IMR-90 (cell line): ENCODE measurements around the gene SNRNP70. TPM values are rescaled to one million over a fixed set of nuclear protein-coding genes. Genes with fewer than 3 reads are reported as not detected.

ENCODE experiments used
- ATAC-seq: fragments of 200-7000 bp; cut with Tn5 transposase; 2 replicates; pipeline ENCODE4 v1.9.1; 2020; ENCODE audit warnings: low read depth, mild to moderate bottlenecking, moderate library complexity
- BruUV-seq: library from RNA; stranded (reverse); fragments of 400-500 nt; replicated peaks from 2 replicates; lab custom pipeline; 2021; lab: Mats Ljungman, UMichigan
- CTCF ChIA-PET: fragments of 300-600 bp; formaldehyde crosslinking; extraction: SDS; loops from one replicate; lab custom pipeline; 2021; ENCODE audit warnings: antibody characterized with exemption; lab: Yijun Ruan, JAX
- POLR2A ChIA-PET: fragments of 300-600 bp; sonication (Branson Sonifier 250); formaldehyde crosslinking; loops from one replicate; lab custom pipeline; 2022; ENCODE audit warnings: antibody characterized with exemption; ENCODE audit not compliant: unreplicated experiment; lab: Charles Lee
- DNase-seq: peaks from one replicate; pipeline ENCODE4 v3.0.0; 2013
- H2AFZ ChIP-seq: replicated peaks from 2 replicates; pipeline ENCODE3; 2013; ENCODE audit warnings: low read length, mild to moderate bottlenecking; ENCODE audit not compliant: poor library complexity
- H2AK5ac ChIP-seq: 2 replicates; pipeline ENCODE4 v1.6.1; 2013; ENCODE audit warnings: low read depth, low read length, inconsistent platforms
- H2AK9ac ChIP-seq: replicated peaks from 2 replicates; pipeline ENCODE3; 2013; ENCODE audit warnings: mild to moderate bottlenecking, low read depth, low read length, moderate library complexity; ENCODE audit not compliant: poor library complexity
- H2BK120ac ChIP-seq: 2 replicates; pipeline ENCODE4 v1.6.1; 2013; ENCODE audit warnings: low read depth, low read length, inconsistent platforms
- H2BK15ac ChIP-seq: 3 replicates; pipeline ENCODE4 v1.6.1; 2013; ENCODE audit warnings: low read depth, low read length, inconsistent platforms
- H2BK20ac ChIP-seq: 2 replicates; pipeline ENCODE4 v1.6.1; 2013; ENCODE audit warnings: low read depth, mild to moderate bottlenecking, inconsistent platforms, low read length, moderate library complexity
- H2BK5ac ChIP-seq: 2 replicates; pipeline ENCODE4 v1.6.1; 2013; ENCODE audit warnings: mild to moderate bottlenecking, low read depth, low read length, inconsistent platforms; ENCODE audit not compliant: poor library complexity, severe bottlenecking
- H3K14ac ChIP-seq: replicated peaks from 2 replicates; pipeline ENCODE4 v1.6.1; 2013; ENCODE audit warnings: low read depth, low read length, inconsistent platforms
- H3K18ac ChIP-seq: 2 replicates; pipeline ENCODE4 v1.6.1; 2013; ENCODE audit warnings: low read depth, low read length, control low read depth
- H3K23ac ChIP-seq: 2 replicates; pipeline ENCODE4 v1.6.1; 2013; ENCODE audit warnings: low read depth, low read length, inconsistent platforms
- H3K27ac ChIP-seq: 2 replicates; pipeline ENCODE4 v1.5.1; 2013; ENCODE audit warnings: mild to moderate bottlenecking, control low read depth, low read length; ENCODE audit not compliant: insufficient read depth
- H3K27me3 ChIP-seq: 2 replicates; pipeline ENCODE4 v1.6.1; 2013; ENCODE audit warnings: low read length; ENCODE audit not compliant: control insufficient read depth, insufficient read depth
- H3K36me3 ChIP-seq: 2 replicates; pipeline ENCODE4 v1.6.1; 2013; ENCODE audit warnings: low read length, mixed read lengths; ENCODE audit not compliant: control insufficient read depth, insufficient read depth
- H3K4ac ChIP-seq: 2 replicates; pipeline ENCODE4 v1.6.1; 2013; ENCODE audit warnings: low read depth, low read length, inconsistent platforms
- H3K4me1 ChIP-seq: 2 replicates; pipeline ENCODE4 v1.6.1; 2013; ENCODE audit warnings: low read length, mixed read lengths; ENCODE audit not compliant: control insufficient read depth, insufficient read depth
- H3K4me2 ChIP-seq: 2 replicates; pipeline ENCODE4 v1.6.1; 2013; ENCODE audit warnings: low read depth, mild to moderate bottlenecking, control low read depth, low read length, moderate library complexity
- H3K4me3 ChIP-seq: 2 replicates; pipeline ENCODE4 v1.5.1; 2013; ENCODE audit warnings: low read depth, mild to moderate bottlenecking, control low read depth, low read length, moderate library complexity; ENCODE audit not compliant: insufficient read depth
- H3K56ac ChIP-seq: 2 replicates; pipeline ENCODE4 v1.6.1; 2013; ENCODE audit warnings: low read length, inconsistent platforms; ENCODE audit not compliant: insufficient read depth; ENCODE audit errors: extremely low read depth
- H3K79me1 ChIP-seq, 2 experiments: 2 replicates each; pipeline ENCODE4 v1.6.1; 2013; ENCODE audit warnings: low read length in 2 of 2, inconsistent platforms in 1 of 2, low read depth in 1 of 2
- H3K9ac ChIP-seq: 2 replicates; pipeline ENCODE4 v1.6.1; 2013; ENCODE audit warnings: low read depth, low read length, control low read depth
- H3K9me1 ChIP-seq: 2 replicates; pipeline ENCODE4 v1.6.1; 2013; ENCODE audit warnings: low read length, inconsistent platforms; ENCODE audit not compliant: insufficient read depth
- H3K9me3 ChIP-seq: 2 replicates; pipeline ENCODE4 v1.6.1; 2013; ENCODE audit warnings: low read length; ENCODE audit not compliant: control insufficient read depth, insufficient read depth
- H4K20me1 ChIP-seq: 2 replicates; pipeline ENCODE4 v1.6.1; 2013; ENCODE audit warnings: low read length, inconsistent platforms; ENCODE audit not compliant: insufficient read depth
- H4K5ac ChIP-seq: 2 replicates; pipeline ENCODE4 v1.6.1; 2013; ENCODE audit warnings: mild to moderate bottlenecking, low read depth, low read length, control low read depth
- H4K8ac ChIP-seq, 2 experiments: 2 replicates each; pipeline ENCODE4 v1.6.1; 2013; ENCODE audit warnings: low read depth in 2 of 2, low read length in 2 of 2, control low read depth in 1 of 2, inconsistent platforms in 1 of 2
- H4K91ac ChIP-seq: 2 replicates; pipeline ENCODE4 v1.6.1; 2013; ENCODE audit warnings: low read depth, low read length, inconsistent platforms; ENCODE audit not compliant: insufficient read depth
- BHLHE40 ChIP-seq: fragments of 150-350 bp; IDR thresholded peaks from 2 replicates; pipeline ENCODE4 v1.6.1; 2016; ENCODE audit warnings: mild to moderate bottlenecking, low read depth, low read length
- ELK1 ChIP-seq: fragments of 150-350 bp; IDR thresholded peaks from 2 replicates; pipeline ENCODE4 v1.6.1; 2016; ENCODE audit warnings: low read depth, mild to moderate bottlenecking, low read length, moderate library complexity, borderline replicate concordance
- MAZ ChIP-seq: IDR thresholded peaks from 2 replicates; pipeline ENCODE4 v1.6.1; 2012; ENCODE audit warnings: low read depth, mild to moderate bottlenecking, low read length, improper control_type of control experiment, moderate library complexity, borderline replicate concordance
- WGBS, 2 experiments: methylation state at CpG; one replicate each; pipeline versions ENCODE4 v1.1.5 to v1.1.7; 2013; ENCODE audit warnings: missing lambda C conversion rate in 2 of 2; ENCODE audit not compliant: insufficient read length in 1 of 2; ENCODE audit errors: extremely low coverage in 2 of 2; 5-methylcytosine and 5-hydroxymethylcytosine counted together
- dilution Hi-C: fragments of 300-500 bp; cut with HindIII; formaldehyde crosslinking; loops from one replicate; pipeline ENCODE4 v1.14.3; 2018; ENCODE audit warnings: low sequenced_read_pairs; ENCODE audit not compliant: unreplicated experiment
- in situ Hi-C: fragments of 300-500 bp; cut with MboI; formaldehyde crosslinking; loops from 3 replicates; pipeline ENCODE4 v1.14.3; 2019; ENCODE audit warnings: low sequenced_read_pairs, inconsistent platforms, mixed read lengths
- intact Hi-C: fragments of 100-400 bp; cut with micrococcal nuclease; formaldehyde crosslinking; loops from 2 replicates; pipeline ENCODE4 v1.10.0; 2022
- polyA plus RNA-seq, 3 experiments: library from polyadenylated mRNA; depleted of rRNA; stranded (reverse); fragments of >200 nt; gene quantifications; 2 replicates each; pipeline ENCODE4 v1.2.3, GENCODE V29; 2012; ENCODE audit warnings: low replicate concordance in 1 of 3
- total RNA-seq: library from RNA; depleted of rRNA; stranded (reverse); fragments of >200 nt; gene quantifications from 2 replicates; pipeline ENCODE4 v1.2.3, GENCODE V29; 2012

The SNRNP70 gene
- total and polyA plus RNA-seq, 2 of the 4 experiments (the other 2 are of a cell fraction): 72.8 to 200 TPM

GRCh38 chr19:49150106-49150943 lies 65.1 kb downstream of the SNRNP70 start:
- peak overlapping the region; percentile 98 for H2AFZ ChIP-seq
- BruUV-seq: no TSS peak
- in situ Hi-C loops: no loop called here
- no peak overlapping the region; the same call in 1 of the 3 replicates for H2BK15ac ChIP-seq
- intact Hi-C loops: no loop called here
- DNase-seq (peak; percentile 65), ATAC-seq (peak; percentile 65)
- H4K20me1 ChIP-seq: no peaks in the 10 kb centered on the region
- TF ChIP-seq MAZ (peak; percentile 79), BHLHE40 (peak; percentile 93), ELK1 (no peak)
- H3K56ac ChIP-seq: peak overlapping the region; percentile 74; the same call in 1 of the 2 replicates
- H3K9ac ChIP-seq: peak overlapping the region; percentile 53
- H3K14ac ChIP-seq: peak overlapping the region; percentile 77
- CTCF ChIA-PET: interaction anchor here (2.0 kb wide), 1 partner anchor 53 kb away, joined by 6 read pairs; no protein-coding TSS in a partner anchor
- no peaks in the 10 kb centered on the region for H3K9me3 ChIP-seq
- H4K5ac ChIP-seq: 0 out of 2 replicates have a peak overlapping the region, but pooled peaks have one; percentile 2
- H3K4me2 ChIP-seq: peak overlapping the region; percentile 91
- H3K4me3 ChIP-seq: peak overlapping the region; percentile 53
- H2AK9ac ChIP-seq: peak overlapping the region; percentile 79
- H3K4me1 ChIP-seq: peaks cover 12% of the 10 kb centered on the region
- no peaks in the 10 kb centered on the region for H3K9me1 ChIP-seq
- peak overlapping the region; percentile 59 for H2BK120ac ChIP-seq
- H3K27me3 ChIP-seq: no peaks in the 10 kb centered on the region; the same call in 1 of the 2 replicates
- peak overlapping the region; percentile 13; the same call in 1 of the 2 replicates for H3K27ac ChIP-seq
- H4K8ac ChIP-seq: peak overlapping the region in 1 of 2 experiments; percentile 70; a peak in 3 of 4 replicates
- peak overlapping the region; percentile 69 for H3K4ac ChIP-seq
- no peaks in the 10 kb centered on the region for H3K36me3 ChIP-seq
- H3K23ac ChIP-seq: peak overlapping the region; percentile 90
- peak overlapping the region; percentile 54; the same call in 1 of the 2 replicates for H4K91ac ChIP-seq
- H3K18ac ChIP-seq: peak overlapping the region; percentile 35; the same call in 1 of the 2 replicates
- dilution Hi-C loops: no loop called here
- H2BK5ac ChIP-seq: no peak overlapping the region
- WGBS, 2 experiments: 0% methylated on average over 11 of the region's 75 CpGs; no CpG with 5 or more reads in 1 of the 2 experiments
- 0 out of 2 replicates have a peak overlapping the region, but pooled peaks have one; percentile 24 for H2AK5ac ChIP-seq
- H2BK20ac ChIP-seq: no peak overlapping the region
- POLR2A ChIA-PET: interaction anchor here (0.6 kb wide), 1 partner anchor 48 kb away, joined by 4 read pairs; no protein-coding TSS in a partner anchor
- 0 out of 4 replicates have a peak, but pooled peaks cover 0 to 7% of the 10 kb centered on the region in 2 experiments for H3K79me1 ChIP-seq
